ENCODE data around the gene ZNF408.

GRCh38 chr11:46706886-46707285, 6.1 kb downstream of the ZNF408 start:
- TF ChIP-seq CTCF (IDR thresholded peaks at IDR 0.05) (no peak), JUNB (IDR thresholded peaks at IDR 0.05) (no peak), ZFP36 (IDR thresholded peaks at IDR 0.05; ENCODE audit: borderline replicate concordance, partially characterized antibody) (no peak), SMC3 (IDR thresholded peaks at IDR 0.05) (no peak), POLR2A (IDR thresholded peaks at IDR 0.05; ENCODE audit: low read length) (no peak)

All from A549 (cell line).